ENCODE results near the gene AKR1C2.
"Not testable (repeated sequence)": the region's sequence is repeated elsewhere in the genome, so short reads cannot be mapped to it uniquely, and the experiment has no call there.

Gene AKR1C2

GRCh38 chr10:4983615-4984216 is 19.9 kb downstream of the AKR1C2 start:
- no peak for DNase-seq (ENCODE audit: low read depth)
- H3K4me3 ChIP-seq (ENCODE audit: low read depth, low read length) = no peak overlapping the region
- TF ChIP-seq CTCF (IDR thresholded peaks at IDR 0.05; ENCODE audit: insufficient read depth, low read depth, low read length, missing control alignments) = no peak

DNA sequence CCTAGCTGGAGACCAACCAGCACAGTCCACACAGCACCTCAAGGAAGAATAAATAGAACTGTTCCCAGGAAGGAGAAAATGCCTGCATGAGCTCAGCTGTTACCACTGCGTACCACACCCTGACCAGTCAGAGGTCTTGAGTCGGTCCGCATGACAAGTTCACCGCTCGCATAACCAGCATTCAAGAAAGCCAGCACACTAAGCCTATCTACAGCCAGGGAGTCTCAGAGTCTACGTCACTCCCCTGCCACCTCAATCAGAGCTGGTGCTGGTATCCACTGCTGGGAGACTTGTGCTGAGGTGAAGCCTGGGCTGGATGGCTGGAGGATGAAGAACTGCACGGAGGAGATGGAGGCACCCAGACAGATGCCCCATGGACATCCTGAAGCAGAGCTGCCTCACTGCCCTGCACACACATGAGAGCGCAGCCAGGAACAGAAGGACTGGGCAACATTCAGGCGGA is 20.9 kb downstream of the AKR1C2 start:
- DNase-seq (ENCODE audit: low read depth) = no peak
- no peak overlapping the region for H3K4me3 ChIP-seq (ENCODE audit: low read depth, low read length)
- no peak for TF ChIP-seq CTCF (IDR thresholded peaks at IDR 0.05; ENCODE audit: insufficient read depth, low read depth, low read length, missing control alignments)

DNA sequence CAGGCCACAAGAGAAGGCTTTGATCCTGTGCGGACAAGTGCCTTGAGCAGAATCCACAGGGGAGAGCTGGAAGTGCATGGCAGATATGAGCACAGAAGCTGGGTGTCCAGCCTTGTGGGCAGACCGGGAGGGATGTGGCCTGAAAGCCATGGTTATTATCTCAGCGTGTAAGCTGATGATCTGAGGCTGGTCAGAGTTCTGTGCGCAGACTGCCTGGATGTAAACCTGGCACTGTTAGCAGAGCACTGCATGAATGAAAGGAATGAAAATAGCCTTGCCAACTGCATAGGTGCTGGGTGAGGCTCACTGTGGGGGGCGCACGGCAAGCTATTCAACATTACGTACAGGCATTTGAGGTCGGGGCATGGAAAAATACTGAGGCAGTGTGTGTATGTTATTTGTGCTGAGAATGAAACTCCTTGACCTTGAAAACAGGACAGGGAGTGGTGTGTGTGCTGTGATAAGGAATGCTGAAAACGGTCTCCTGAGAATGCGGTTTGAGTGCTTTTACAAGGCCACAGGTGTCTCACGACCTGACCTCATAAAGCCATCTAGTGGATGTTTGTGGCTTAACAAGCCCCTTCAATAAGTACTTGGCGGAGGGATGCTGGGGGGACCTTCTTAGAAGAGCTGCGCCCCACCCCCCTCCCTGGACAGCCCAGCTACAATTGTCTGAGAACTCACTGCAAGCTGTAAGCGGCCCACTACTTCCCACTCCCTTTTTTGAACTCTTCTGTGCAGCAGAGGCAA is 21.8 kb downstream of the AKR1C2 start:
- H3K4me3 ChIP-seq (ENCODE audit: low read depth, low read length) = no peak overlapping the region
- DNase-seq (ENCODE audit: low read depth) = peak; percentile 65
- TF ChIP-seq CTCF (IDR thresholded peaks at IDR 0.05; ENCODE audit: insufficient read depth, low read depth, low read length, missing control alignments) = peak; percentile 49

- DNase-seq (ENCODE audit: low read depth) = no peak
- H3K4me3 ChIP-seq (ENCODE audit: low read depth, low read length) = no peak overlapping the region
- no peak for TF ChIP-seq CTCF (IDR thresholded peaks at IDR 0.05; ENCODE audit: insufficient read depth, low read depth, low read length, missing control alignments)
These were observed 22.9 kb downstream of the AKR1C2 start for GRCh38 chr10:4980793-4981192.

DNA sequence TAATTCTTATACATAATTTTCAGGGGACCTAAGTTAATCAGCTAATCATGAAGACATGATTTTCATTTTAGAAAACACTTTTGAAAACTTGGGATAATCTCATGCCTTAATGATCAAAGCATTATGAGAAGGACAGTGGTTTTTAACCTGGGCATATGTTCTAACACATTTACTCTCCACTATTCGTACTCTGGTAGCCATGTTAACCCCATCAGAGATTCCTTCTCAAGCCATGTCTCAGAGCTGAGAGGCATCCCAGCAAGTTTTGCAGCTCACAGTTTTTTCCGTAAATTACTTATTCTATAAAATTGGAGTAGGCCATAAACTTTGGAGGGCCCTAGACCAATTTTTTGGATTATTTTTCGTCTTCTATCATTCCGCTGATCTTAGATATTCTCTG is 24.8 kb downstream of the AKR1C2 start:
- no peak for DNase-seq (ENCODE audit: low read depth)
- TF ChIP-seq CTCF (IDR thresholded peaks at IDR 0.05; ENCODE audit: insufficient read depth, low read depth, low read length, missing control alignments) = no peak
- H3K4me3 ChIP-seq (ENCODE audit: low read depth, low read length) = no peak overlapping the region

DNA sequence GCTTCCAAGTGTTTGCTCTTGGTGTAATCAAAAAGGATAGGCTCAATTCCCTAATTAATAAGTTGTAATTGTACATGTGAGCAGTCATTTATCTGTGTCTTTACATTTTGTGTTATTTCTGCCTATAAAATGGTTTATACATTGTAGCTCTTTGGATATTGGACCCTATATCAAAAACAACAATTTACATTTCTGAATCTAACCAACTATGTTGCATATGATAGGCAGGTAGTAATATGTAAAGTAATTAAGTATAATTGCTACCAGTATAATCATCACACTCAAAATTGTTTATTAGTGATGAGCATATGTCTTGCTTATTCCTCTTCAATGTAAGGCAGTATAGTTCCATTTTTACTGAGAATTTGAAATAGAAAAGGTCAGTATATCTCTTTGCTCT is 26.6 kb downstream of the AKR1C2 start:
- no peak for DNase-seq (ENCODE audit: low read depth)
- no peak for TF ChIP-seq CTCF (IDR thresholded peaks at IDR 0.05; ENCODE audit: insufficient read depth, low read depth, low read length, missing control alignments)
- no peak overlapping the region for H3K4me3 ChIP-seq (ENCODE audit: low read depth, low read length)

GRCh38 chr10:4974400-4974799 is 29.3 kb downstream of the AKR1C2 start:
- H3K4me3 ChIP-seq (ENCODE audit: low read depth, low read length); DNase-seq (ENCODE audit: low read depth): not testable (repeated sequence)

DNA sequence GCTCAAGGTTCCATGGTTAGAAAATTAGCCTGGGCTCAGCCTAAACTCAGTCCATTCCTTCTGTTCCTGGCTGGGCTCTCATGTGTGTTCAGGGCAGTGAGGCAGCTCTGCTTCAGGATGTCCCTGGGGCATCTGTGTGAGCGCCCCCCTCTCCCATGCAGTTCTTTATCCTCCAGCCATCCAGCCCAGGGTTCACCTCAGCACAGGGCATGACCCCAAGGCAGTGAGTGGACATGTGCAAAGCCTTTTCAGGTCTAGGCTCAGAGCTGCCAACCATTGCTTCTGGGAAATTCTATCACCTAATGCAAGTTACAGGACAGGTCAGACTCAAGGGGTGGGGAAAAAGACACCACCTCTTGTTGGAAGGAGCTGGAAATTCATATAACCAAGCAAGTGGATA is 30.4 kb downstream of the AKR1C2 start:
- not testable (repeated sequence) for DNase-seq (ENCODE audit: low read depth); H3K4me3 ChIP-seq (ENCODE audit: low read depth, low read length)

DNA sequence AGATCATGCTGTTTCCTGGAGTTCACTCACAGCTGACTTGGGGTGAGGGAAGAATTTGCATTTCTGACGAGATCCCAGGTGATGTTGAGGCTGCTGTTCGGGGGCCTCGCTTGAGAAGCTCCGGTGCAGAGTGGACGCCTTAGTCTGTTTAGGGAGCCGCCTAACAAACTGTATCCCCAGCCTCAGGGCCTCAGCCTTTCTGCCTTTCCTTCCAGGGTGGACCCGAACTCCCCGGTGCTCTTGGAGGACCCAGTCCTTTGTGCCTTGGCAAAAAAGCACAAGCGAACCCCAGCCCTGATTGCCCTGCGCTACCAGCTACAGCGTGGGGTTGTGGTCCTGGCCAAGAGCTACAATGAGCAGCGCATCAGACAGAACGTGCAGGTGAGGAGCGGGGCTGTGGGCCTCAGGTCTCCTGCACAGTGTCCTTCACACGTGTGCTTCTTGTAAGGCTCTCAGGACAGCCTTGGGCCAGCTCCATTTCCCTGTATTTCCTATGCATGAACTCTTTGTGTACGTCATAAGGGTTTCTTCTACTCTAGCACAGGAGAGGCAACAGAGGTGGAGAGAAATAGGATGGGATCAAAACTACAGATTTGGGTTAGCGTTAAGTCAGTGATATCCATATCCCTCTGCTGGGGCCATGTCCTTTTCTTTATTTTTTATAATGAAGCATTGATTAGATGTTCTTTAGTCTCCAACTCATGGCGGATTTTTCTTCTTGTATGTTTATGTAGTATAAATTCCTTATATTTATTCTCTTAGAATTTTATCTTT is 31.1 kb downstream of the AKR1C2 start:
- DNase-seq (ENCODE audit: low read depth); H3K4me3 ChIP-seq (ENCODE audit: low read depth, low read length): not testable (repeated sequence)

- H3K4me3 ChIP-seq (ENCODE audit: low read depth, low read length); DNase-seq (ENCODE audit: low read depth): not testable (repeated sequence)
These were observed 33.3 kb downstream of the AKR1C2 start for GRCh38 chr10:4970362-4970761.

GRCh38 chr10:4969289-4969688 is 34.4 kb downstream of the AKR1C2 start:
- H3K4me3 ChIP-seq (ENCODE audit: low read depth, low read length); DNase-seq (ENCODE audit: low read depth): not testable (repeated sequence)
